Tibial nerve (tissue), 3 donors: ENCODE measurements around the gene MYO1B.

Source experiments
- EP300 ChIP-seq, 2 donors: sonication (generic); formaldehyde crosslinking; IDR thresholded peaks; one replicate each; pipeline ENCODE4 v1.6.1; 2017; ENCODE audit warnings: antibody characterized with exemption in 2 of 2, mild to moderate bottlenecking in 1 of 2
- POLR2A ChIP-seq, 2 donors: fragments of 450-650 bp; IDR thresholded peaks; one replicate each; pipeline ENCODE4 v1.6.1; 2017; ENCODE audit warnings: antibody characterized with exemption in 2 of 2, mild to moderate bottlenecking in 2 of 2, moderate library complexity in 2 of 2

DNA sequence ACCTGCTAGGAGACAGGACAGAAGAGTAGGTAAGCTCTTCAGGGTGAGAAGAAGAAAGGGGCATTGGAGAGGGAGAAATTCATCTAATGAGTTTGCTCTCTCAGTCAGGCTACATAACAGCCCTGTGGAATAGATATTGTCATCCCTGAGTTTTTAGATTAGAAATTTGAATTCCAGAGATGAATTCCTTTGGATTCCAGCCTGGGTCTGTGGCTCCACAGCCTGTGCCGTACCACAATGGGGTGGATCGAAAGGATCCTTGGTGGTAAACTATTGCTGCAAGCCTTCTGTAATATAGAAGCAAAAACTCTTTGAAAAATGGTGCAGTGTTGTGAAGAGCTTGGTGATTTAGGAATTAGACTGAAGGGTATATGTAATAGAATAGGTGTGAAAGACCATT lies 21.0 kb downstream of the MYO1B start:
- no peak for TF ChIP-seq EP300 (IDR thresholded peaks at IDR 0.05)
- no peak for TF ChIP-seq POLR2A (IDR thresholded peaks at IDR 0.05)
